HCT116 (cell line): Measurements from ENCODE around the gene SORCS2.

Experiments
- CTCF ChIP-seq, 3 experiments: fragments of 200-600 bp in 1 of 3; sonication (generic) in 1 of 3; IDR thresholded peaks in 2 of 3; conservative IDR thresholded peaks in 1 of 3; 2 replicates each; pipeline ENCODE4 v1.5.1; 2012 to 2017; ENCODE audit warnings: low read depth in 2 of 3, low read length in 2 of 3, antibody characterized with exemption in 1 of 3, borderline replicate concordance in 1 of 3, control low read depth in 1 of 3, mild to moderate bottlenecking in 1 of 3, mixed read lengths in 1 of 3, mixed run types in 1 of 3, moderate library complexity in 1 of 3; ENCODE audit not compliant: insufficient read depth in 1 of 3
- EGR1 ChIP-seq: IDR thresholded peaks from 2 replicates; pipeline ENCODE4 v1.6.1; 2012; ENCODE audit warnings: low read depth
- EZH2 ChIP-seq: fragments of 200-600 bp; sonication (generic); IDR thresholded peaks from 2 replicates; pipeline ENCODE4 v1.6.1; 2017; ENCODE audit warnings: antibody characterized with exemption, mixed run types
- EZH2phosphoT487 ChIP-seq: fragments of 200-600 bp; IDR thresholded peaks from 2 replicates; pipeline ENCODE4 v1.6.1; 2018; ENCODE audit warnings: antibody characterized with exemption, borderline replicate concordance
- JUND ChIP-seq: IDR thresholded peaks from 2 replicates; pipeline ENCODE4 v1.6.1; 2012
- MAX ChIP-seq: IDR thresholded peaks from 2 replicates; pipeline ENCODE4 v1.6.1; 2012
- POLR2A ChIP-seq: IDR thresholded peaks from 2 replicates; pipeline ENCODE4 v1.7.0; 2011; ENCODE audit warnings: borderline replicate concordance; ENCODE audit not compliant: insufficient read depth, insufficient read length; ENCODE audit errors: extremely low read depth
- POLR2AphosphoS5 ChIP-seq: IDR thresholded peaks from 2 replicates; pipeline ENCODE4 v1.6.1; 2011; ENCODE audit warnings: mild to moderate bottlenecking, low read depth, low read length, moderate library complexity
- YY1 ChIP-seq: IDR thresholded peaks from 2 replicates; pipeline ENCODE4 v1.6.1; 2011; ENCODE audit warnings: low read length, low read depth, moderate library complexity, mild to moderate bottlenecking; ENCODE audit not compliant: insufficient replicate concordance; ENCODE audit errors: extremely low read depth
- TF ChIP-seq, protein P1 (sequence below): IDR thresholded peaks from 2 replicates; pipeline ENCODE4 v1.6.1; 2012; ENCODE audit warnings: low read depth

GRCh38 chr4:7228734-7229133 lies 36.4 kb downstream of the SORCS2 start:
- TF ChIP-seq CTCF (IDR thresholded peaks at IDR 0.05 in 2 of 3, conservative IDR thresholded peaks at IDR 0.05 in 1 of 3; ENCODE audit: borderline replicate concordance in 1 of 3, insufficient read depth in 1 of 3, low read depth in 2 of 3, low read length in 2 of 3) (no peak), EGR1 (no peak), MAX (no peak), POLR2A (no peak), EZH2 (no peak), YY1 (no peak), JUND (no peak), EZH2phosphoT487 (no peak), POLR2AphosphoS5 (no peak)
- TF ChIP-seq, protein P1, sequence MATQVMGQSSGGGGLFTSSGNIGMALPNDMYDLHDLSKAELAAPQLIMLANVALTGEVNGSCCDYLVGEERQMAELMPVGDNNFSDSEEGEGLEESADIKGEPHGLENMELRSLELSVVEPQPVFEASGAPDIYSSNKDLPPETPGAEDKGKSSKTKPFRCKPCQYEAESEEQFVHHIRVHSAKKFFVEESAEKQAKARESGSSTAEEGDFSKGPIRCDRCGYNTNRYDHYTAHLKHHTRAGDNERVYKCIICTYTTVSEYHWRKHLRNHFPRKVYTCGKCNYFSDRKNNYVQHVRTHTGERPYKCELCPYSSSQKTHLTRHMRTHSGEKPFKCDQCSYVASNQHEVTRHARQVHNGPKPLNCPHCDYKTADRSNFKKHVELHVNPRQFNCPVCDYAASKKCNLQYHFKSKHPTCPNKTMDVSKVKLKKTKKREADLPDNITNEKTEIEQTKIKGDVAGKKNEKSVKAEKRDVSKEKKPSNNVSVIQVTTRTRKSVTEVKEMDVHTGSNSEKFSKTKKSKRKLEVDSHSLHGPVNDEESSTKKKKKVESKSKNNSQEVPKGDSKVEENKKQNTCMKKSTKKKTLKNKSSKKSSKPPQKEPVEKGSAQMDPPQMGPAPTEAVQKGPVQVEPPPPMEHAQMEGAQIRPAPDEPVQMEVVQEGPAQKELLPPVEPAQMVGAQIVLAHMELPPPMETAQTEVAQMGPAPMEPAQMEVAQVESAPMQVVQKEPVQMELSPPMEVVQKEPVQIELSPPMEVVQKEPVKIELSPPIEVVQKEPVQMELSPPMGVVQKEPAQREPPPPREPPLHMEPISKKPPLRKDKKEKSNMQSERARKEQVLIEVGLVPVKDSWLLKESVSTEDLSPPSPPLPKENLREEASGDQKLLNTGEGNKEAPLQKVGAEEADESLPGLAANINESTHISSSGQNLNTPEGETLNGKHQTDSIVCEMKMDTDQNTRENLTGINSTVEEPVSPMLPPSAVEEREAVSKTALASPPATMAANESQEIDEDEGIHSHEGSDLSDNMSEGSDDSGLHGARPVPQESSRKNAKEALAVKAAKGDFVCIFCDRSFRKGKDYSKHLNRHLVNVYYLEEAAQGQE, result no peak
